Measurements from ENCODE around the gene HYI.

HYI gene

DNA sequence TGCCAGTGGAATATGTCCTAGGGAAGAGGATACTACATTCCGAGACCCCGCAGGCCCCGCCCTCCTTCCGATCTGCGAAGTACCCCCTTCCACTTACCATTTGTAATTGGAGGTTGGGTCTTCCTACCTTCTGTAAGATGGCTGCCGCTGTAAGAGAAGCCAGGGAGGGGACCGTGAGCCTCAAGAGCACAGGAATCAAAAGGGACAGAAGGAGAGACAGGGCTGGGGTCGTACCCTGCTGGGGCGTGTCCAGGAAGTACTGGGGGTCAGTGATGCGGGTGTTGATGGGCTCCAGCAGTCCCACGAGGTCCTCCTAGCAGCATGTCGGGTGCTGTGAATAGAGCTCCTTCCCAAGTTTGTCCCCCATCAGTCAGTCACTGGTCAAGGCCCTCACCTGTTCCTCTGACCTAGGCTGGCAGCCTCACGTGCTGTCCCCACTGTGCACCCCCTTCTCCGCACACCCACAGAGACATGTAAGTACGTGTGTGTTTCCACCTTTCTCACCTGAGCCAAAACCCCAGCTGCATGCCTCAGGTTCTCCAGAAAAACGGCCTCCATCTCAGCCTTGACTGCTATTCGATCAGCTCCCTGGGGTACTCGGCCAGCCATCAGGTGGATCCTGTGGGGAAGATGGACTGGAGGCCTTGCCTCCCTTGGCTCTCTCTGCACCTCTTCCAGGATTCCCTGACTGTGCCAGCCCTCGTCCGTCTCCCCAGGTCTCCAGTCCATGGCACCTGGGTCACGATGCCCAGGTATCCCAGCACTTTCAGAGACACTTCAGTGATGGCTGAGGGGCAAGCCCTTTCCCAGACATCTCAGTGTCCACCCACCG is 1.8 kb downstream of the HYI start:
- no peaks in the 10 kb centered on the region for H3K27me3 ChIP-seq (ENCODE audit: control insufficient read depth in 1 of 2, insufficient read depth in 2 of 2, low read length in 2 of 2)
- H3K9ac ChIP-seq (ENCODE audit: low read depth in 1 of 2, low read length in 2 of 2), result no peak overlapping the region
- H3K4me1 ChIP-seq (ENCODE audit: control insufficient read depth in 1 of 2, insufficient read depth in 2 of 2, low read length in 2 of 2), result peaks cover 31 to 34% of the 10 kb centered on the region in 2 donors
- no peaks in the 10 kb centered on the region for H3K9me3 ChIP-seq (ENCODE audit: control insufficient read depth in 1 of 2, low read length in 2 of 2)
- H3K36me3 ChIP-seq (ENCODE audit: control insufficient read depth in 1 of 2, insufficient read depth in 2 of 2, low read length in 2 of 2), result peaks cover 26 to 55% of the 10 kb centered on the region in 2 donors
- H3K4me3 ChIP-seq (ENCODE audit: low read depth in 1 of 2, low read length in 2 of 2), result no peak overlapping the region
- H3K27ac ChIP-seq (ENCODE audit: low read depth, low read length), result no peak overlapping the region

DNA sequence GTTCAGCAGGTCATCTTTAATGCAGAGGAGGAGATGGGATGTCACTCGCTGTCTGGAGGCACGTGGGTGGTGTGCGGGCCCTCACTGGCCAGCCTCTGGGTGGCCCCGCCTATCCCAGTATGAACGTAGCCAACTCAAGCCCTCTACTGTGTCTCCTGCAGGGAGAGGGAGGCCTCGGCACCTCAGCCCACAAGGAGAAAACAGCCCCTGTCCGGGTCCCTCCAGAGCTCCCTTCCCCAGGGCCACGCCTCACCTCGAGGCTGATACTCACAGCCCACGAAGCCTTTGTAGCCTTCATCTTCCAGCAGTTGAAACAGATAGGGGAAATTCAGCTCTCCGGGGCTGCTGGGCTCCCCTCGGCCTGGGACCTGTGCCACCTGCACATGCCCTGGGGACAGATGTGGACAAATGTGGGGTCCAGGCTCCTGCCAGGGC is 2.6 kb downstream of the HYI start:
- Histone ChIP-seq H3K4me3 (ENCODE audit: low read depth in 1 of 2, low read length in 2 of 2) (no peak overlapping the region), H3K9me3 (ENCODE audit: control insufficient read depth in 1 of 2, low read length in 2 of 2) (no peaks in the 10 kb centered on the region), H3K36me3 (ENCODE audit: control insufficient read depth in 1 of 2, insufficient read depth in 2 of 2, low read length in 2 of 2) (peaks cover 34 to 63% of the 10 kb centered on the region in 2 donors), H3K27ac (ENCODE audit: low read depth, low read length) (no peak overlapping the region), H3K9ac (ENCODE audit: low read depth in 1 of 2, low read length in 2 of 2) (no peak overlapping the region), H3K4me1 (ENCODE audit: control insufficient read depth in 1 of 2, insufficient read depth in 2 of 2, low read length in 2 of 2) (peaks cover 30 to 32% of the 10 kb centered on the region in 2 donors), H3K27me3 (ENCODE audit: control insufficient read depth in 1 of 2, insufficient read depth in 2 of 2, low read length in 2 of 2) (no peaks in the 10 kb centered on the region)

- Histone ChIP-seq H3K4me3 (ENCODE audit: low read depth in 1 of 2, low read length in 2 of 2) (no peak overlapping the region), H3K4me1 (ENCODE audit: control insufficient read depth in 1 of 2, insufficient read depth in 2 of 2, low read length in 2 of 2) (peaks cover 22 to 25% of the 10 kb centered on the region in 2 donors), H3K36me3 (ENCODE audit: control insufficient read depth in 1 of 2, insufficient read depth in 2 of 2, low read length in 2 of 2) (peaks cover 41 to 71% of the 10 kb centered on the region in 2 donors), H3K9ac (ENCODE audit: low read depth in 1 of 2, low read length in 2 of 2) (no peak overlapping the region), H3K9me3 (ENCODE audit: control insufficient read depth in 1 of 2, low read length in 2 of 2) (no peaks in the 10 kb centered on the region), H3K27me3 (ENCODE audit: control insufficient read depth in 1 of 2, insufficient read depth in 2 of 2, low read length in 2 of 2) (no peaks in the 10 kb centered on the region), H3K27ac (ENCODE audit: low read depth, low read length) (no peak overlapping the region)
Observed at GRCh38 chr1:43450251-43450941, 3.3 kb downstream of the HYI start.

GRCh38 chr1:43449708-43450069 is 4.0 kb downstream of the HYI start:
- Histone ChIP-seq H3K27ac (ENCODE audit: low read depth, low read length) (no peak overlapping the region), H3K27me3 (ENCODE audit: control insufficient read depth in 1 of 2, insufficient read depth in 2 of 2, low read length in 2 of 2) (no peaks in the 10 kb centered on the region), H3K4me3 (ENCODE audit: low read depth in 1 of 2, low read length in 2 of 2) (no peak overlapping the region), H3K36me3 (ENCODE audit: control insufficient read depth in 1 of 2, insufficient read depth in 2 of 2, low read length in 2 of 2) (peaks cover 43 to 73% of the 10 kb centered on the region in 2 donors), H3K9ac (ENCODE audit: low read depth in 1 of 2, low read length in 2 of 2) (no peak overlapping the region), H3K4me1 (ENCODE audit: control insufficient read depth in 1 of 2, insufficient read depth in 2 of 2, low read length in 2 of 2) (peaks cover 15 to 19% of the 10 kb centered on the region in 2 donors), H3K9me3 (ENCODE audit: control insufficient read depth in 1 of 2, low read length in 2 of 2) (no peaks in the 10 kb centered on the region)

GRCh38 chr1:43448955-43449707 is 4.6 kb downstream of the HYI start:
- peaks cover 13 to 14% of the 10 kb centered on the region in 2 donors for H3K4me1 ChIP-seq (ENCODE audit: control insufficient read depth in 1 of 2, insufficient read depth in 2 of 2, low read length in 2 of 2)
- no peaks in the 10 kb centered on the region for H3K9me3 ChIP-seq (ENCODE audit: control insufficient read depth in 1 of 2, low read length in 2 of 2)
- H3K9ac ChIP-seq (ENCODE audit: low read depth in 1 of 2, low read length in 2 of 2), result no peak overlapping the region
- peak overlapping the region; percentile 39 for H3K27ac ChIP-seq (ENCODE audit: low read depth, low read length)
- H3K27me3 ChIP-seq (ENCODE audit: control insufficient read depth in 1 of 2, insufficient read depth in 2 of 2, low read length in 2 of 2), result no peaks in the 10 kb centered on the region
- H3K36me3 ChIP-seq (ENCODE audit: control insufficient read depth in 1 of 2, insufficient read depth in 2 of 2, low read length in 2 of 2), result peaks cover 48 to 78% of the 10 kb centered on the region in 2 donors
- H3K4me3 ChIP-seq (ENCODE audit: low read depth in 1 of 2, low read length in 2 of 2), result no peak overlapping the region

- Histone ChIP-seq H3K9me3 (ENCODE audit: control insufficient read depth in 1 of 2, low read length in 2 of 2) (no peaks in the 10 kb centered on the region), H3K27ac (ENCODE audit: low read depth, low read length) (no peak overlapping the region), H3K4me1 (ENCODE audit: control insufficient read depth in 1 of 2, insufficient read depth in 2 of 2, low read length in 2 of 2) (peaks cover 13 to 14% of the 10 kb centered on the region in 2 donors), H3K27me3 (ENCODE audit: control insufficient read depth in 1 of 2, insufficient read depth in 2 of 2, low read length in 2 of 2) (no peaks in the 10 kb centered on the region), H3K4me3 (ENCODE audit: low read depth in 1 of 2, low read length in 2 of 2) (no peak overlapping the region), H3K36me3 (ENCODE audit: control insufficient read depth in 1 of 2, insufficient read depth in 2 of 2, low read length in 2 of 2) (peaks cover 57 to 88% of the 10 kb centered on the region in 2 donors), H3K9ac (ENCODE audit: low read depth in 1 of 2, low read length in 2 of 2) (no peak overlapping the region)
Observed at GRCh38 chr1:43447891-43448708, 5.6 kb downstream of the HYI start.

DNA sequence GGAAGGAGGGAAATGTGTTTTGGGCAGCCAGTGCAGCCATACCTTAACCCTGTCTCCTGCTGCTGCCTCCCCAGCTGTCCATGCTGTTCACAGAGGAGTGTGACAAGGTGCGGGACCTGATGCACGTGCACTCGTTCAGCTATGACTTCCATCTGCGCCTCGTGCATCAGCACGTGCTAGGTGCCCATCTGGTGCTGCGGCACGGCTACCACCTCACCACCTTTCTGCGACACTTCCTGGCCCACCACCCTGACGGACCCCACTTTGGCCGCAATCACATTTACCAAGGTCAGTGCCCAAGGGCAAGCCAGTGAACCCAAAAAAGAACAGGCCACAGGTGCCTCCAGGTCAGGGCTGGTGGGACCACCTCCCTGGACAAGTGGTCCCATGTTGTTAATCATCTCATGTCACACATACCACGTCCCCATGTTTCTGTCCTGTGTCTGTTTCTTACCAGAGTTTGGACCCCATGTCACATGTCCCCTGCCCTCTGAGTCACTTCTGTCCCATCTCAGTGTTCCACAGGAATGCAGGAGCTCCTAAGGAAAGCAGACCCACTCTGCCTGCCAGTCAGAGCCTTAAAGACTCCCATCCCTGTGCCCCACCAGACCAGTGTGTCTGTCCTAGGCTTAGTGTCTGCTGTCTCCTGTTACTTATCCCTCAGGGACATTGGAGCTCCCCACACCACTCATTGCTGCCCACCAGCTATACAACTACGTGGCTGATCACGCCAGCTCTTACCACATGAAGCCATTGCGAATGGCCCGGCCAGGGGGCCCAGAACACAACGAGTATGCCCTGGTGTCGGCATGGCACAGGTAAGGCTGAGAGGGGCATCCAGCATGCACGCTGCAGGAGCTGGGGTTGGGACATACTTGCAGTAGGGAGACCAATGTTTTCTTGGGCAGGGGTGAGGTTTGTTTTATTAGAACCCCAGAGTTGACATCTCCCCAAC is 6.6 kb downstream of the HYI start:
- no peaks in the 10 kb centered on the region for H3K9me3 ChIP-seq (ENCODE audit: control insufficient read depth in 1 of 2, low read length in 2 of 2)
- peaks cover 6 to 7% of the 10 kb centered on the region in 2 donors for H3K4me1 ChIP-seq (ENCODE audit: control insufficient read depth in 1 of 2, insufficient read depth in 2 of 2, low read length in 2 of 2)
- no peaks in the 10 kb centered on the region for H3K27me3 ChIP-seq (ENCODE audit: control insufficient read depth in 1 of 2, insufficient read depth in 2 of 2, low read length in 2 of 2)
- H3K27ac ChIP-seq (ENCODE audit: low read depth, low read length), result no peak overlapping the region
- H3K9ac ChIP-seq (ENCODE audit: low read depth in 1 of 2, low read length in 2 of 2), result no peak overlapping the region
- peaks cover 64 to 94% of the 10 kb centered on the region in 2 donors for H3K36me3 ChIP-seq (ENCODE audit: control insufficient read depth in 1 of 2, insufficient read depth in 2 of 2, low read length in 2 of 2)
- no peak overlapping the region for H3K4me3 ChIP-seq (ENCODE audit: low read depth in 1 of 2, low read length in 2 of 2)

GRCh38 chr1:43446388-43446740 is 7.4 kb downstream of the HYI start:
- peaks cover 6 to 7% of the 10 kb centered on the region in 2 donors for H3K4me1 ChIP-seq (ENCODE audit: control insufficient read depth in 1 of 2, insufficient read depth in 2 of 2, low read length in 2 of 2)
- H3K4me3 ChIP-seq (ENCODE audit: low read depth in 1 of 2, low read length in 2 of 2), result no peak overlapping the region
- no peak overlapping the region for H3K9ac ChIP-seq (ENCODE audit: low read depth in 1 of 2, low read length in 2 of 2)
- H3K9me3 ChIP-seq (ENCODE audit: control insufficient read depth in 1 of 2, low read length in 2 of 2), result no peaks in the 10 kb centered on the region
- peaks cover 64 to 92% of the 10 kb centered on the region in 2 donors for H3K36me3 ChIP-seq (ENCODE audit: control insufficient read depth in 1 of 2, insufficient read depth in 2 of 2, low read length in 2 of 2)
- H3K27ac ChIP-seq (ENCODE audit: low read depth, low read length), result no peak overlapping the region
- no peaks in the 10 kb centered on the region for H3K27me3 ChIP-seq (ENCODE audit: control insufficient read depth in 1 of 2, insufficient read depth in 2 of 2, low read length in 2 of 2)

Data from duodenal mucosa (tissue), 2 donors.